GM12878 (cell line): Measurements from ENCODE around the gene SLC25A26. TPM values are rescaled to one million over a fixed set of nuclear protein-coding genes. Genes with fewer than 3 reads are reported as not detected.

ENCODE experiments used
- BHLHE40 ChIP-seq, 2 experiments: fragments of 450-650 bp in 1 of 2; IDR thresholded peaks; 2 replicates each; pipeline ENCODE4 v1.6.1; 2011 to 2017; ENCODE audit warnings: low read depth in 2 of 2, borderline replicate concordance in 1 of 2, improper control_type of control experiment in 1 of 2, low read length in 1 of 2, mild to moderate bottlenecking in 1 of 2
- E4F1 ChIP-seq: fragments of 450-650 bp; IDR thresholded peaks from 2 replicates; pipeline ENCODE4 v1.6.1; 2018; ENCODE audit warnings: borderline replicate concordance, mild to moderate bottlenecking; ENCODE audit not compliant: partially characterized antibody
- GABPA ChIP-seq: IDR thresholded peaks from 2 replicates; pipeline ENCODE4 v1.6.1; 2014; ENCODE audit warnings: antibody characterized with exemption, low read depth, mild to moderate bottlenecking, inconsistent platforms
- MXI1 ChIP-seq: fragments of 150-350 bp; IDR thresholded peaks from 2 replicates; pipeline ENCODE4 v1.6.1; 2011; ENCODE audit warnings: low read depth, mild to moderate bottlenecking, inconsistent platforms, low read length, improper control_type of control experiment
- MYB ChIP-seq: fragments of 150-350 bp; IDR thresholded peaks from 2 replicates; pipeline ENCODE4 v1.6.1; 2014; ENCODE audit warnings: mild to moderate bottlenecking, low read depth, low read length, borderline replicate concordance
- MYC ChIP-seq: IDR thresholded peaks from 2 replicates; pipeline ENCODE4 v1.6.1; 2011; ENCODE audit warnings: mild to moderate bottlenecking, low read length, moderate library complexity, inconsistent platforms; ENCODE audit not compliant: insufficient read depth, insufficient replicate concordance, insufficient read length, severe bottlenecking
- NFIC ChIP-seq: IDR thresholded peaks from 2 replicates; pipeline ENCODE4 v1.6.1; 2012; ENCODE audit warnings: low read depth, mild to moderate bottlenecking, inconsistent platforms, low read length, moderate library complexity
- NR2C1 ChIP-seq: fragments of 450-650 bp; IDR thresholded peaks from 2 replicates; pipeline ENCODE4 v1.6.1; 2017; ENCODE audit warnings: antibody characterized with exemption, mild to moderate bottlenecking, moderate library complexity
- NR2F1 ChIP-seq: fragments of 450-650 bp; conservative IDR thresholded peaks from 2 replicates; pipeline ENCODE4 v1.6.1; 2017; ENCODE audit warnings: mild to moderate bottlenecking
- RELA ChIP-seq: fragments of 450-650 bp; IDR thresholded peaks from 2 replicates; pipeline ENCODE4 v1.8.0; 2014; ENCODE audit warnings: borderline replicate concordance; ENCODE audit not compliant: partially characterized antibody
- RUNX3 ChIP-seq: IDR thresholded peaks from 2 replicates; pipeline ENCODE4 v1.6.1; 2012; ENCODE audit warnings: low read length, inconsistent platforms
- SREBF1 ChIP-seq: IDR thresholded peaks from 2 replicates; pipeline ENCODE4 v1.6.1; 2012; ENCODE audit warnings: mild to moderate bottlenecking, low read length
- SUPT20H ChIP-seq: IDR thresholded peaks from 2 replicates; pipeline ENCODE4 v1.6.1; 2011; ENCODE audit warnings: low read depth, mild to moderate bottlenecking, low read length, moderate library complexity, borderline replicate concordance; ENCODE audit not compliant: control insufficient read depth
- TAF1 ChIP-seq: IDR thresholded peaks from 2 replicates; pipeline ENCODE4 v1.6.1; 2011; ENCODE audit warnings: mild to moderate bottlenecking, low read depth, low read length, borderline replicate concordance
- TCF3 ChIP-seq: IDR thresholded peaks from 2 replicates; pipeline ENCODE4 v1.6.1; 2012; ENCODE audit warnings: low read depth, mild to moderate bottlenecking, low read length, borderline replicate concordance; ENCODE audit not compliant: insufficient read depth
- TCF7 ChIP-seq: IDR thresholded peaks from 2 replicates; pipeline ENCODE4 v1.6.1; 2014; ENCODE audit warnings: antibody characterized with exemption, borderline replicate concordance
- WRNIP1 ChIP-seq: IDR thresholded peaks from 2 replicates; pipeline ENCODE4 v1.6.1; 2011; ENCODE audit warnings: low read depth, low read length, improper control_type of control experiment, borderline replicate concordance
- YBX1 ChIP-seq: fragments of 450-650 bp; IDR thresholded peaks from 2 replicates; pipeline ENCODE4 v1.6.1; 2016; ENCODE audit warnings: antibody characterized with exemption
- ZBED1 ChIP-seq: IDR thresholded peaks from 2 replicates; pipeline ENCODE4 v1.6.1; 2016; ENCODE audit warnings: borderline replicate concordance
- ZBTB11 ChIP-seq: fragments of 450-650 bp; formaldehyde crosslinking; IDR thresholded peaks from 2 replicates; pipeline ENCODE4 v1.5.0; 2022; ENCODE audit warnings: mild to moderate bottlenecking, missing genetic modification characterization
- ZNF207 ChIP-seq: fragments of 450-650 bp; IDR thresholded peaks from 2 replicates; pipeline ENCODE4 v1.6.1; 2014; ENCODE audit warnings: antibody characterized with exemption, mild to moderate bottlenecking, borderline replicate concordance
- ZZZ3 ChIP-seq: IDR thresholded peaks from 2 replicates; pipeline ENCODE4 v1.6.1; 2011; ENCODE audit warnings: low read depth; ENCODE audit not compliant: control insufficient read depth, insufficient read length
- polyA plus RNA-seq, 11 experiments: library from polyadenylated mRNA; depleted of rRNA in 4 of 11; unstranded in 6 of 11; stranded (reverse) in 5 of 11; fragments of >200 nt; fragmentation: Nextera tagmentation in 4 of 11; fragmentation: Illumina TruSeq in 1 of 11; extraction: Ambion mirVana in 4 of 11; extraction: Trizol in 1 of 11; gene quantifications; 1 replicate in 1 of 11; 2 replicates in 10 of 11; pipeline versions ENCODE4 v1.2.1 to v1.2.3, GENCODE V29; 2011 to 2016; ENCODE audit warnings: inconsistent platforms in 2 of 11, missing spikeins in 2 of 11, low read depth in 1 of 11
- total RNA-seq, 4 experiments: library from RNA; depleted of rRNA in 3 of 4; stranded (reverse); fragments of >200 nt in 3 of 4; fragmentation: Illumina TruSeq in 1 of 4; extraction: Trizol in 1 of 4; gene quantifications; 2 replicates each; pipeline versions ENCODE4 v1.2.1 to v1.2.3, GENCODE V29; 2013 to 2021
- TF ChIP-seq, protein P1 (sequence below): IDR thresholded peaks from 2 replicates; pipeline ENCODE4 v1.6.1; 2011; ENCODE audit warnings: mild to moderate bottlenecking, low read depth, low read length, moderate library complexity; ENCODE audit not compliant: insufficient replicate concordance

Gene SLC25A26
- total and polyA plus RNA-seq, 10 of the 15 experiments (the other 5 are each of a cell fraction or from before 2014, with no cell fraction given) = 14.6 to 49.7 (median 24.9) TPM

- TF ChIP-seq ZNF207 (no peak), TAF1 (peak; percentile 20; the same call in 1 of the 2 replicates), RELA (no peak), TCF3 (no peak), E4F1 (no peak), SUPT20H (no peak), TCF7 (no peak), ZBED1 (no peak), MYC (no peak), YBX1 (no peak), NFIC (no peak), WRNIP1 (no peak), SREBF1 (no peak), ZZZ3 (no peak), NR2F1 (peak; percentile 52; the same call in 1 of the 2 replicates), GABPA (no peak), MXI1 (no peak), ZBTB11 (no peak), MYB (no peak), NR2C1 (no peak), BHLHE40 (IDR thresholded peaks at IDR 0.05; ENCODE audit: borderline replicate concordance in 1 of 2, low read depth in 2 of 2, low read length in 1 of 2) (peak; percentile 41 to 63; a peak in 2 of 4 replicates), RUNX3 (no peak; the same call in none of the 2 replicates)
- TF ChIP-seq, protein P1, sequence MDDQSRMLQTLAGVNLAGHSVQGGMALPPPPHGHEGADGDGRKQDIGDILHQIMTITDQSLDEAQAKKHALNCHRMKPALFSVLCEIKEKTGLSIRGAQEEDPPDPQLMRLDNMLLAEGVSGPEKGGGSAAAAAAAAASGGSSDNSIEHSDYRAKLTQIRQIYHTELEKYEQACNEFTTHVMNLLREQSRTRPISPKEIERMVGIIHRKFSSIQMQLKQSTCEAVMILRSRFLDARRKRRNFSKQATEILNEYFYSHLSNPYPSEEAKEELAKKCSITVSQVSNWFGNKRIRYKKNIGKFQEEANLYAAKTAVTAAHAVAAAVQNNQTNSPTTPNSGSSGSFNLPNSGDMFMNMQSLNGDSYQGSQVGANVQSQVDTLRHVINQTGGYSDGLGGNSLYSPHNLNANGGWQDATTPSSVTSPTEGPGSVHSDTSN = no peak
These were observed 173.4 kb downstream of the SLC25A26 start (continued) for GRCh38 chr3:66394019-66394752.
